Gastroesophageal sphincter (tissue), 4 donors: ENCODE measurements around the gene BHMT2. TPM values are rescaled to one million over a fixed set of nuclear protein-coding genes. Genes with fewer than 3 reads are reported as not detected.

ENCODE experiments used
- ATAC-seq: fragments of 150-250 bp; one replicate; pipeline ENCODE4 v1.9.1; 2016; ENCODE audit warnings: mild to moderate bottlenecking, moderate library complexity
- H3K27ac ChIP-seq, 4 donors: fragments of 200-600 bp; sonication (generic) in 3 of 4; 1 replicate in 3 of 4; 2 replicates in 1 of 4; pipeline ENCODE4 v1.5.1; 2016 to 2019
- H3K27me3 ChIP-seq: fragments of 200-600 bp; sonication (generic); one replicate; pipeline ENCODE4 v1.5.1; 2019
- H3K36me3 ChIP-seq, 2 donors: fragments of 200-600 bp; sonication (generic); one replicate each; pipeline ENCODE4 v1.5.1; 2019; ENCODE audit warnings: control low read depth in 1 of 2
- H3K4me1 ChIP-seq, 3 donors: fragments of 200-600 bp; sonication (generic); 1 replicate in 2 of 3; 2 replicates in 1 of 3; pipeline ENCODE4 v1.5.1; 2016 to 2019; ENCODE audit warnings: control low read depth in 2 of 3
- H3K4me3 ChIP-seq, 2 donors: fragments of 200-600 bp; sonication (generic); one replicate each; pipeline ENCODE4 v1.5.1; 2019; ENCODE audit warnings: mild to moderate bottlenecking in 1 of 2, moderate library complexity in 1 of 2
- H3K9me3 ChIP-seq, 3 donors: fragments of 200-600 bp; sonication (generic); one replicate each; pipeline ENCODE4 v1.5.1; 2017 to 2019; ENCODE audit warnings: control low read depth in 2 of 3
- EP300 ChIP-seq: sonication (generic); formaldehyde crosslinking; IDR thresholded peaks from one replicate; pipeline ENCODE4 v1.6.1; 2017; ENCODE audit warnings: antibody characterized with exemption, mild to moderate bottlenecking
- POLR2A ChIP-seq, 2 donors: fragments of 450-650 bp; IDR thresholded peaks; one replicate each; pipeline ENCODE4 v1.6.1; 2017; ENCODE audit warnings: antibody characterized with exemption in 2 of 2, mild to moderate bottlenecking in 2 of 2, moderate library complexity in 1 of 2
- POLR2AphosphoS5 ChIP-seq: sonication (generic); formaldehyde crosslinking; IDR thresholded peaks from one replicate; pipeline ENCODE4 v1.6.1; 2017; ENCODE audit warnings: antibody characterized with exemption
- WGBS, 2 donors: methylation state at CpG; one replicate each; pipeline ENCODE4 v1.1.5; 2018; ENCODE audit warnings: low coverage in 1 of 2; 5-methylcytosine and 5-hydroxymethylcytosine counted together
- total RNA-seq, 4 donors: library from RNA; depleted of rRNA; stranded (reverse); fragments of >200 nt; gene quantifications; one replicate each; pipeline ENCODE4 v1.1.0, GENCODE V29; 2016
- TF ChIP-seq, protein P1 (sequence below), 4 experiments: fragments of 200-600 bp in 2 of 4; fragments of 450-650 bp in 2 of 4; sonication (generic) in 1 of 4; IDR thresholded peaks; one replicate each; pipeline ENCODE4 v1.5.1; 2017 to 2019; ENCODE audit warnings: antibody characterized with exemption in 4 of 4, mild to moderate bottlenecking in 2 of 4, moderate library complexity in 2 of 4

Gene BHMT2
- total RNA-seq, 4 donors from 2014 or later, result 41.9 to 105 (median 54.8) TPM

DNA sequence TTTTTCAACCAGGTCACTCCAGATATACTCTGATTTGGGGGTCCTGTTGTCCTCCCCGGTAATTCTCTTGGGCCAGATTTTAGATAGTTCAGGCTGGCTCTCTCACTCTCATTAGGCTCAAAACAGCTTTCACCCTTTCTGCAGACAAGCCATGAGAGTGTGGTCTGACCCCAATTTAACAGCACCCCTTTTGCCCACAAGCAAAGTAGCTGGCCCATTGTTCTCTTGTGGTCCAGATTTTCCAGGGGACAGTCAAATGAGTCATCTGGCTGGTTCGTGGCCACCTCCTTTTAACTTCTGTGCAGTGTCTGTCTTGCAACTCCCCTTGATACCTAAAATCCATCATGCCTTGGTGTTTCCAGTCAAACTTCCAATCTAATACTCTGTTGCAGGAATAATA lies 16.5 kb downstream of the BHMT2 start:
- TF ChIP-seq POLR2A (IDR thresholded peaks at IDR 0.05), result no peak
- TF ChIP-seq, protein P1, sequence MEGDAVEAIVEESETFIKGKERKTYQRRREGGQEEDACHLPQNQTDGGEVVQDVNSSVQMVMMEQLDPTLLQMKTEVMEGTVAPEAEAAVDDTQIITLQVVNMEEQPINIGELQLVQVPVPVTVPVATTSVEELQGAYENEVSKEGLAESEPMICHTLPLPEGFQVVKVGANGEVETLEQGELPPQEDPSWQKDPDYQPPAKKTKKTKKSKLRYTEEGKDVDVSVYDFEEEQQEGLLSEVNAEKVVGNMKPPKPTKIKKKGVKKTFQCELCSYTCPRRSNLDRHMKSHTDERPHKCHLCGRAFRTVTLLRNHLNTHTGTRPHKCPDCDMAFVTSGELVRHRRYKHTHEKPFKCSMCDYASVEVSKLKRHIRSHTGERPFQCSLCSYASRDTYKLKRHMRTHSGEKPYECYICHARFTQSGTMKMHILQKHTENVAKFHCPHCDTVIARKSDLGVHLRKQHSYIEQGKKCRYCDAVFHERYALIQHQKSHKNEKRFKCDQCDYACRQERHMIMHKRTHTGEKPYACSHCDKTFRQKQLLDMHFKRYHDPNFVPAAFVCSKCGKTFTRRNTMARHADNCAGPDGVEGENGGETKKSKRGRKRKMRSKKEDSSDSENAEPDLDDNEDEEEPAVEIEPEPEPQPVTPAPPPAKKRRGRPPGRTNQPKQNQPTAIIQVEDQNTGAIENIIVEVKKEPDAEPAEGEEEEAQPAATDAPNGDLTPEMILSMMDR (IDR thresholded peaks at IDR 0.05), result no peak
- no peak for TF ChIP-seq EP300
- TF ChIP-seq POLR2AphosphoS5, result no peak
- Histone ChIP-seq H3K9me3 (no peaks in the 10 kb centered on the region), H3K4me3 (no peak overlapping the region), H3K27ac (no peak overlapping the region), H3K4me1 (no peaks in the 10 kb centered on the region), H3K36me3 (peaks cover 0 to 15% of the 10 kb centered on the region in 2 donors), H3K27me3 (no peaks in the 10 kb centered on the region)
- ATAC-seq, result no peak
- WGBS, 2 donors, result 54 to 93% methylated on average over 2 of the region's 2 CpGs

DNA sequence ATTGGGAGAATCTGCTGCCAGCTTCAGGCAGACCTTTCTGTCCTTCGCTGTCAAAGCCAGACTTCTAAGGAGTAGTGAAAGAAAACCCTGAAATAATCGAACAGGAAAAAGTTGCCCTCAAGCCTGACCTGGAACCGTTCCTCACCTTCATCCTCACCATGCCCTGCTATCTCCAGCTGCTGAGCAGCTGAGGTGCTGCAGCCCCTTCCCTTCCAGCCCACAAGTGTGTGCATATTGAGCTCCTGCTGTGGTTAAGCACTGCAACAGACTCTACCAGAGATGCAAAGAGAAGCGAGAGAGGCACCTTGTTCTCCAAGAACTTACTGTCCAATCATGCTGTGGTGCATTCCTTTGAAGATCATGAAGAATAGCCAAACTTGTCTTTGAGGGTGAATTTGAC lies 18.9 kb downstream of the BHMT2 start:
- Histone ChIP-seq H3K27me3 (no peaks in the 10 kb centered on the region), H3K4me3 (no peak overlapping the region), H3K4me1 (no peaks in the 10 kb centered on the region), H3K27ac (peak overlapping the region in 1 of 4 donors; percentile 14), H3K9me3 (no peaks in the 10 kb centered on the region), H3K36me3 (peaks cover 0 to 12% of the 10 kb centered on the region in 2 donors)
- 69 to 78% methylated on average over 3 to 4 of the region's 4 CpGs for WGBS, 2 donors
- TF ChIP-seq EP300, result no peak
- TF ChIP-seq POLR2A (IDR thresholded peaks at IDR 0.05), result no peak
- TF ChIP-seq, protein P1 (IDR thresholded peaks at IDR 0.05), result no peak
- TF ChIP-seq POLR2AphosphoS5, result no peak
- no peak for ATAC-seq

DNA sequence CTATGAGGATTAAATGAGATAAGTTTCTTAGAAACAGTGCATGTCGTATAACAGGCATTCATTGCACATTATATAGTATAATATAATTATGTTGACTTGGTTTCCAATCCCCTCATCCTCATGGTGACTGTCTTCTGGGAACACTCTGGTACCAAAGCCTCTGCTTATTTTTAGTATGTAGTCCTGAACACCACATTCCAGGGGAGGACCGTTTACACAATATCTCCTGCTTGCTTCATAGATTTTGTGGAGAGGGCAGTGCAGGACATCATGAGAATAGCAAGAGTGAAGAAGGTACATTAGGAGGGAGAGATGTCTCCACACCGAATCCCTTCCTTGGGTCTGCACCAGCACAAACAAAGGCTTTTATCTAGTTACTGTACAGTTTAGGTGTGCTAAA lies 21.5 kb downstream of the BHMT2 start:
- 29 to 41% methylated on average over 3 of the region's 3 CpGs for WGBS, 2 donors
- peak; percentile 85 for ATAC-seq
- no peak for TF ChIP-seq POLR2A (IDR thresholded peaks at IDR 0.05)
- no peak for TF ChIP-seq EP300
- TF ChIP-seq POLR2AphosphoS5, result peak; percentile 46
- TF ChIP-seq, protein P1 (IDR thresholded peaks at IDR 0.05), result no peak
- H3K27me3 ChIP-seq, result no peaks in the 10 kb centered on the region
- no peaks in the 10 kb centered on the region for H3K4me1 ChIP-seq
- H3K9me3 ChIP-seq, result no peaks in the 10 kb centered on the region
- peak overlapping the region in 2 of 4 donors; percentile 29 to 37 for H3K27ac ChIP-seq
- H3K36me3 ChIP-seq, result peaks cover 0 to under 1% of the 10 kb centered on the region in 2 donors
- no peak overlapping the region for H3K4me3 ChIP-seq

DNA sequence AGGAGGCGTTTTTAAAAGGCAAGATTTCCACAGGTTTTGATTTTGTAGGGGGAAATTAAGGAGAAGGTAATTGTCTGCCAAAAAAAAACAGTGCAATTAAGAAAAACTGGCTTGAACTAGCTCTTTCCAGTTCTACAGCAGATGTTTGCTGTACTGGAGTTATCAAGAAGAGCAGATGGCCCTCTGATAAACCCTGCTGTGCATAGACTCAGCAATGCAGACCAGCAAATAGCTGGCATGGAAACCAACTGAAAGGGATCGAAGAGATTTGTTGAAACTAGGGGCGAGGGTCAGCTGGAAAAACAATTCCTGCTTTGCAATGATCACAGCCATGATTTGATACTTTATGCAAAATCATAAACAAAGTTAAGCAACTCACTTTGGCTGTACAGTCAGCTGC lies 24.2 kb downstream of the BHMT2 start:
- Histone ChIP-seq H3K4me1 (no peaks in the 10 kb centered on the region), H3K9me3 (no peaks in the 10 kb centered on the region), H3K27ac (no peak overlapping the region), H3K36me3 (no peaks in the 10 kb centered on the region), H3K4me3 (no peak overlapping the region), H3K27me3 (no peaks in the 10 kb centered on the region)
- TF ChIP-seq, protein P1 (IDR thresholded peaks at IDR 0.05), result no peak
- TF ChIP-seq POLR2A (IDR thresholded peaks at IDR 0.05) (no peak), EP300 (no peak), POLR2AphosphoS5 (no peak)
- no peak for ATAC-seq
- 32 to 88% methylated on average over 1 to 3 of the region's 3 CpGs for WGBS, 2 donors

DNA sequence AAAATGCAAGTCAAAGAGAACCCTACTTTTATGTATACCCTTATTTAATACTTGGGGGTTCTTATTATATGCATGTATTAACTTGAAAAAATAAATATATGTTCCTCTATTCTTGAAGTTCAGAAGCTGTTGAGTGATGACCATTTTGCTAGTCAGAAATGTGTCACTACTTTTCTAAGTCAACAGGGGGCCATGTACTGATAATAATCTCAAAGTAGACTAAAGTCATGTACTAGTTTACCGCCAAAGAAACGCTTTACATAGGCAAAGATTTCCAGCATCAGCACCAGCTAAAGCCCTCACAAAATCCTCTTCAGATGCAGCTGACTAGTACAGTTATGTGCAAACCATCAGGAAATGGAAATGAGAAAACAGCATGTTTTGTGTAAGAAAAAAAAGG lies 36.3 kb downstream of the BHMT2 start:
- Histone ChIP-seq H3K27ac (no peak overlapping the region), H3K4me1 (peaks cover 0 to 21% (median 4%) of the 10 kb centered on the region in 3 donors), H3K4me3 (no peak overlapping the region), H3K36me3 (no peaks in the 10 kb centered on the region), H3K9me3 (no peaks in the 10 kb centered on the region), H3K27me3 (no peaks in the 10 kb centered on the region)
- ATAC-seq, result no peak
- TF ChIP-seq POLR2A (IDR thresholded peaks at IDR 0.05), result no peak
- no peak for TF ChIP-seq EP300
- TF ChIP-seq, protein P1 (IDR thresholded peaks at IDR 0.05), result no peak
- TF ChIP-seq POLR2AphosphoS5, result no peak
- WGBS, 2 donors, result 95 to 100% methylated on average over 2 of the region's 2 CpGs
